Liver (tissue), 9 donors: ENCODE results near the gene KCND2. TPM values are rescaled to one million over a fixed set of nuclear protein-coding genes. Genes with fewer than 3 reads are reported as not detected.
"Not testable (repeated sequence)": the region's sequence is repeated elsewhere in the genome, so short reads cannot be mapped to it uniquely, and the experiment has no call there.

Experiments
- DNase-seq: peaks from one replicate; pipeline ENCODE4 v3.0.0-alpha.2; 2017; ENCODE audit warnings: low spot score
- H3K27ac ChIP-seq, 2 donors: one replicate each; pipeline ENCODE4 v1.7.0; 2013; ENCODE audit warnings: inconsistent platforms in 2 of 2, low read length in 2 of 2, control low read depth in 1 of 2, low read depth in 1 of 2, mild to moderate bottlenecking in 1 of 2
- H3K27me3 ChIP-seq, 4 donors: one replicate each; pipeline versions ENCODE4 v1.6.1 to v1.7.0; 2013; ENCODE audit warnings: low read length in 3 of 4, inconsistent platforms in 1 of 4, mild to moderate bottlenecking in 1 of 4, moderate library complexity in 1 of 4; ENCODE audit not compliant: control insufficient read depth in 4 of 4, insufficient read depth in 4 of 4
- H3K36me3 ChIP-seq, 4 donors: one replicate each; pipeline versions ENCODE4 v1.6.1 to v1.7.0; 2013; ENCODE audit warnings: low read length in 3 of 4, mild to moderate bottlenecking in 3 of 4, low read depth in 1 of 4, moderate library complexity in 1 of 4; ENCODE audit not compliant: control insufficient read depth in 4 of 4, insufficient read depth in 3 of 4
- H3K4me1 ChIP-seq, 4 donors: one replicate each; pipeline versions ENCODE4 v1.6.1 to v1.7.0; 2013; ENCODE audit warnings: low read length in 3 of 4, mild to moderate bottlenecking in 3 of 4, moderate library complexity in 1 of 4; ENCODE audit not compliant: control insufficient read depth in 4 of 4, insufficient read depth in 4 of 4
- H3K4me3 ChIP-seq, 3 donors: one replicate each; pipeline versions ENCODE4 v1.6.1 to v1.7.0; 2013; ENCODE audit warnings: low read length in 3 of 3, control low read depth in 1 of 3, low read depth in 1 of 3, mild to moderate bottlenecking in 1 of 3
- H3K9ac ChIP-seq, 2 donors: one replicate each; pipeline ENCODE4 v1.7.0; 2013; ENCODE audit warnings: low read length in 2 of 2, mild to moderate bottlenecking in 2 of 2, moderate library complexity in 2 of 2, control low read depth in 1 of 2, low read depth in 1 of 2
- H3K9me3 ChIP-seq, 4 donors: one replicate each; pipeline versions ENCODE4 v1.6.1 to v1.7.0; 2013; ENCODE audit warnings: low read length in 3 of 4; ENCODE audit not compliant: control insufficient read depth in 4 of 4
- EGR1 ChIP-seq, 2 donors: IDR thresholded peaks; 2 replicates each; pipeline ENCODE4 v1.6.1; 2016 to 2018; ENCODE audit warnings: antibody characterized with exemption in 2 of 2, low read depth in 2 of 2
- FOXA1 ChIP-seq: IDR thresholded peaks from 2 replicates; pipeline ENCODE4 v1.6.1; 2016; ENCODE audit warnings: antibody characterized with exemption
- FOXA2 ChIP-seq: IDR thresholded peaks from 2 replicates; pipeline ENCODE4 v1.6.1; 2016; ENCODE audit warnings: antibody characterized with exemption
- GABPA ChIP-seq, 2 donors: IDR thresholded peaks in 1 of 2; conservative IDR thresholded peaks in 1 of 2; 2 replicates each; pipeline ENCODE4 v1.6.1; 2016; ENCODE audit warnings: antibody characterized with exemption in 2 of 2, mild to moderate bottlenecking in 1 of 2, moderate library complexity in 1 of 2
- HNF4A ChIP-seq, 2 donors: conservative IDR thresholded peaks; 2 replicates each; pipeline ENCODE4 v1.6.1; 2016; ENCODE audit warnings: antibody characterized with exemption in 2 of 2, mild to moderate bottlenecking in 2 of 2
- HNF4G ChIP-seq: IDR thresholded peaks from 2 replicates; pipeline ENCODE4 v1.6.1; 2016; ENCODE audit warnings: antibody characterized with exemption
- JUND ChIP-seq, 2 donors: IDR thresholded peaks; 2 replicates each; pipeline ENCODE4 v1.6.1; 2016; ENCODE audit warnings: antibody characterized with exemption in 2 of 2
- NR2F2 ChIP-seq: IDR thresholded peaks from 2 replicates; pipeline ENCODE4 v1.6.1; 2016; ENCODE audit warnings: antibody characterized with exemption
- RAD21 ChIP-seq, 2 donors: IDR thresholded peaks; 2 replicates each; pipeline ENCODE4 v1.6.1; 2016; ENCODE audit warnings: antibody characterized with exemption in 2 of 2, mild to moderate bottlenecking in 2 of 2
- RXRA ChIP-seq, 2 donors: IDR thresholded peaks; 2 replicates each; pipeline ENCODE4 v1.6.1; 2017 to 2018; ENCODE audit warnings: antibody characterized with exemption in 2 of 2, mild to moderate bottlenecking in 1 of 2
- SP1 ChIP-seq: IDR thresholded peaks from 2 replicates; pipeline ENCODE4 v1.6.1; 2018; ENCODE audit warnings: antibody characterized with exemption, mild to moderate bottlenecking
- TAF1 ChIP-seq: conservative IDR thresholded peaks from 2 replicates; pipeline ENCODE4 v1.6.1; 2016; ENCODE audit warnings: antibody characterized with exemption, mild to moderate bottlenecking
- YY1 ChIP-seq: IDR thresholded peaks from 2 replicates; pipeline ENCODE4 v1.6.1; 2016; ENCODE audit warnings: antibody characterized with exemption, mild to moderate bottlenecking
- WGBS: extraction: QIAGEN DNeasy Blood & Tissue Kit; methylation state at CpG from one replicate; pipeline ENCODE4 v1.1.7; 2013; 5-methylcytosine and 5-hydroxymethylcytosine counted together
- polyA plus RNA-seq, 2 donors: library from polyadenylated mRNA; stranded (reverse) in 1 of 2; unstranded in 1 of 2; fragments of 200-250 nt in 1 of 2; fragments of >200 nt in 1 of 2; fragmentation: Nextera tagmentation in 1 of 2; extraction: Ambion mirVana in 1 of 2; gene quantifications; one replicate each; pipeline versions ENCODE4 v1.2.1 to v1.2.3, GENCODE V29; 2013 to 2015
- total RNA-seq, 2 donors: library from RNA; depleted of rRNA; stranded (reverse); fragments of >200 nt; gene quantifications; one replicate each; pipeline ENCODE4 v1.2.3, GENCODE V29; 2014
- TF ChIP-seq, protein P1 (sequence below): IDR thresholded peaks from 2 replicates; pipeline ENCODE4 v1.6.1; 2016; ENCODE audit warnings: antibody characterized with exemption
- TF ChIP-seq, protein P2 (sequence below): IDR thresholded peaks from 2 replicates; pipeline ENCODE4 v1.6.1; 2016; ENCODE audit warnings: antibody characterized with exemption, mild to moderate bottlenecking
- TF ChIP-seq, protein P3 (sequence below): IDR thresholded peaks from 2 replicates; pipeline ENCODE4 v1.6.1; 2016; ENCODE audit warnings: antibody characterized with exemption
- TF ChIP-seq, protein P4 (sequence below): fragments of 150-350 bp; IDR thresholded peaks from 2 replicates; pipeline ENCODE4 v1.5.1; 2017; ENCODE audit warnings: improper control_type of control experiment, low read depth, low read length; ENCODE audit not compliant: missing input control
- TF ChIP-seq, protein P5 (sequence below): IDR thresholded peaks from 2 replicates; pipeline ENCODE4 v1.6.1; 2016; ENCODE audit warnings: antibody characterized with exemption
- donor health status: healthy.
- donor health status: healthy.
- donor health status: healthy.
- donor health status: healthy.
- donor health status: healthy.

KCND2 gene
- total and polyA plus RNA-seq, 4 donors = 0.02 to 0.22 (median 0.07) TPM

DNA sequence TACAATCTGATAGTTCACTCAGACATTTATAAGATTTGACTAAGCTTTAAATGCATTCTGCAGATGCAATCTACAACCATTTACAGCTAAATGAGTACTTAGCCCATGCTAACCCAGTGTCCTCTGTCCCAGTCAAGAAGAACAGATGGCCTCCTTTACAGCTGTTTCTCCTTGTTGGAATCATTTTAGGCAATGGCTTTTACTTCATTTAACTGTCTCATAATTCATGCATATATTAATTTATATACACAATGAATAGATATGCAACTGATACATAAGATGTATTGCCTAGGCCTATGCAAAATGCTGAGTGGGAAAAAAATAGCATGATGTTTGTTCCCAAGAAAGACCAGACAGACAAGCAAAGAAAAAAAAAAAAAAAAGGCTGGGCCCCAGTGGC is 502.8 kb downstream of the KCND2 start:
- DNase-seq = no peak
- Histone ChIP-seq H3K4me3 (no peak overlapping the region), H3K27ac (no peak overlapping the region), H3K9ac (no peak overlapping the region), H3K36me3 (no peaks in the 10 kb centered on the region), H3K9me3 (no peaks in the 10 kb centered on the region), H3K4me1 (no peaks in the 10 kb centered on the region), H3K27me3 (no peaks in the 10 kb centered on the region)
- TF ChIP-seq HNF4A (conservative IDR thresholded peaks at IDR 0.05) = no peak

DNA sequence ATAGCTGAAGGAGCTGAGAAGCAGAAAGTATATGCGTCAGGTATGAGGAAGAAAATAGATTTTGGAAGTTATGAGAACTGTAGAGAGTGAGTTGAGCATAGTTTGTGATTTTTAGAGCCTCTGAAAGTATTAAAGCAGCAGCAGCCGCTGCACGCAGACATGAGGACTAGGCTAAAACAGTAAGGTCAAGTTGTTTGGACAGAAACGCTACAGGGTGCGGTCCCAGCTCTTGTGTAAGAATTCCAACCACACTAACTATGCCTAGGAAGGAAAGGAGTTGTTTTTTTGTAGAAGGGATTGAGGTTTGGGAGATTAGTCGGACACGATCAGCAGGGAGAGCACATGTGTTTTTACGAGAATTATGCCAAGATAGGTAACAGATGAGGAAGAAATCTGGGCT is 506.1 kb downstream of the KCND2 start:
- H3K27me3 ChIP-seq, H3K36me3 ChIP-seq, H3K9me3 ChIP-seq, DNase-seq, H3K4me3 ChIP-seq, H3K27ac ChIP-seq, H3K4me1 ChIP-seq, H3K9ac ChIP-seq: not testable (repeated sequence)
- 94% methylated on average over 8 of the region's 8 CpGs for WGBS

DNA sequence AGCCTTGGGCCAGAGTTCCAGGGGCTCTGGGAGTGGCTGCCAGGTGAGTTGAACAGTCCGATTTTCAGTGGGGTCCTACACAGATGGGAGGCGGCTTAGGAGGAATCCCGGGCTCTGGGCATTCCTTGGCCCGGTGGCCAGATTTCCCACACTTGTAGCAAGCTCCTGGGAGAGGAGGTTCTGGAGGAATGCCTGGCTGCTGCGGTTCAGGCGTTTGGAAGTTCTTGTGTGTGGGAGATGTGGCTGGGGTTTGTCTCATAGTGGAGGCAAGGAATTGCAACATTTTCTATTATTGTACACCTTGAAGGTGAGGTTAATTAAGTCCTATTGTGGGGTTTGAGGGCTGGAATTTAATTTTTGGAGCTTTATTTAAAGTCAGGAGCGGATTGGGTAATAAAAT is 507.5 kb downstream of the KCND2 start:
- H3K4me3 ChIP-seq, H3K27ac ChIP-seq, H3K9me3 ChIP-seq, H3K36me3 ChIP-seq, H3K9ac ChIP-seq, H3K27me3 ChIP-seq, H3K4me1 ChIP-seq, DNase-seq: not testable (repeated sequence)
- 86% methylated on average over 7 of the region's 7 CpGs for WGBS

DNA sequence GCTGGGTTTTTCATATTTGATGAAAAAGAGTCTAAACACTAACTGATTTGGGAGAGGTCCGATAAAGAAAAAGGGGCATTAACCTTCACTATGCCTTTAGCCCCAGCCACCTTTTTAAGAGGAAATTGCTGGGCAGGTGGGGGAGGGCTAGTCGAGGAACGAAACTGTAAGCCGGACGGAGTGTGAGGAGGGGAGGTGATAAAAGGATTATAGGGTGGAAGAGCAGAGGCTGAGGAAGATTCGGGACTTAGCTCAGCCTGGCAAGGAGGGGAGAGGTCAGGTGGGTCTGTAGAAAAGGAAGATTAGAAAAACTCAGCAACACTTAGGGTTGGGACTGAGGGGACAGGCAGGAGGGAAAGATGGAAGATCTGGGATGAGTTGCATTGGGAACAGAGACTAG is 508.0 kb downstream of the KCND2 start:
- H3K9me3 ChIP-seq = no peaks in the 10 kb centered on the region

More for the DNA sequence above, 508.0 kb downstream of the KCND2 start:
- no peaks in the 10 kb centered on the region for H3K36me3 ChIP-seq
- no peak overlapping the region for H3K9ac ChIP-seq
- no peak for TF ChIP-seq HNF4A (conservative IDR thresholded peaks at IDR 0.05)
- TF ChIP-seq, protein P1, sequence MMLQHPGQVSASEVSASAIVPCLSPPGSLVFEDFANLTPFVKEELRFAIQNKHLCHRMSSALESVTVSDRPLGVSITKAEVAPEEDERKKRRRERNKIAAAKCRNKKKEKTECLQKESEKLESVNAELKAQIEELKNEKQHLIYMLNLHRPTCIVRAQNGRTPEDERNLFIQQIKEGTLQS = no peak
- no peak for TF ChIP-seq FOXA2
- TF ChIP-seq, protein P2, sequence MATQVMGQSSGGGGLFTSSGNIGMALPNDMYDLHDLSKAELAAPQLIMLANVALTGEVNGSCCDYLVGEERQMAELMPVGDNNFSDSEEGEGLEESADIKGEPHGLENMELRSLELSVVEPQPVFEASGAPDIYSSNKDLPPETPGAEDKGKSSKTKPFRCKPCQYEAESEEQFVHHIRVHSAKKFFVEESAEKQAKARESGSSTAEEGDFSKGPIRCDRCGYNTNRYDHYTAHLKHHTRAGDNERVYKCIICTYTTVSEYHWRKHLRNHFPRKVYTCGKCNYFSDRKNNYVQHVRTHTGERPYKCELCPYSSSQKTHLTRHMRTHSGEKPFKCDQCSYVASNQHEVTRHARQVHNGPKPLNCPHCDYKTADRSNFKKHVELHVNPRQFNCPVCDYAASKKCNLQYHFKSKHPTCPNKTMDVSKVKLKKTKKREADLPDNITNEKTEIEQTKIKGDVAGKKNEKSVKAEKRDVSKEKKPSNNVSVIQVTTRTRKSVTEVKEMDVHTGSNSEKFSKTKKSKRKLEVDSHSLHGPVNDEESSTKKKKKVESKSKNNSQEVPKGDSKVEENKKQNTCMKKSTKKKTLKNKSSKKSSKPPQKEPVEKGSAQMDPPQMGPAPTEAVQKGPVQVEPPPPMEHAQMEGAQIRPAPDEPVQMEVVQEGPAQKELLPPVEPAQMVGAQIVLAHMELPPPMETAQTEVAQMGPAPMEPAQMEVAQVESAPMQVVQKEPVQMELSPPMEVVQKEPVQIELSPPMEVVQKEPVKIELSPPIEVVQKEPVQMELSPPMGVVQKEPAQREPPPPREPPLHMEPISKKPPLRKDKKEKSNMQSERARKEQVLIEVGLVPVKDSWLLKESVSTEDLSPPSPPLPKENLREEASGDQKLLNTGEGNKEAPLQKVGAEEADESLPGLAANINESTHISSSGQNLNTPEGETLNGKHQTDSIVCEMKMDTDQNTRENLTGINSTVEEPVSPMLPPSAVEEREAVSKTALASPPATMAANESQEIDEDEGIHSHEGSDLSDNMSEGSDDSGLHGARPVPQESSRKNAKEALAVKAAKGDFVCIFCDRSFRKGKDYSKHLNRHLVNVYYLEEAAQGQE = no peak
- TF ChIP-seq, protein P3, sequence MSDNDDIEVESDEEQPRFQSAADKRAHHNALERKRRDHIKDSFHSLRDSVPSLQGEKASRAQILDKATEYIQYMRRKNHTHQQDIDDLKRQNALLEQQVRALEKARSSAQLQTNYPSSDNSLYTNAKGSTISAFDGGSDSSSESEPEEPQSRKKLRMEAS = no peak
- TF ChIP-seq EGR1 (IDR thresholded peaks at IDR 0.05; ENCODE audit: low read depth in 2 of 2) = no peak
- no peak for TF ChIP-seq SP1
- no peak for TF ChIP-seq TAF1
- TF ChIP-seq RXRA (IDR thresholded peaks at IDR 0.05) = no peak
- no peak for TF ChIP-seq NR2F2
- TF ChIP-seq, protein P4, sequence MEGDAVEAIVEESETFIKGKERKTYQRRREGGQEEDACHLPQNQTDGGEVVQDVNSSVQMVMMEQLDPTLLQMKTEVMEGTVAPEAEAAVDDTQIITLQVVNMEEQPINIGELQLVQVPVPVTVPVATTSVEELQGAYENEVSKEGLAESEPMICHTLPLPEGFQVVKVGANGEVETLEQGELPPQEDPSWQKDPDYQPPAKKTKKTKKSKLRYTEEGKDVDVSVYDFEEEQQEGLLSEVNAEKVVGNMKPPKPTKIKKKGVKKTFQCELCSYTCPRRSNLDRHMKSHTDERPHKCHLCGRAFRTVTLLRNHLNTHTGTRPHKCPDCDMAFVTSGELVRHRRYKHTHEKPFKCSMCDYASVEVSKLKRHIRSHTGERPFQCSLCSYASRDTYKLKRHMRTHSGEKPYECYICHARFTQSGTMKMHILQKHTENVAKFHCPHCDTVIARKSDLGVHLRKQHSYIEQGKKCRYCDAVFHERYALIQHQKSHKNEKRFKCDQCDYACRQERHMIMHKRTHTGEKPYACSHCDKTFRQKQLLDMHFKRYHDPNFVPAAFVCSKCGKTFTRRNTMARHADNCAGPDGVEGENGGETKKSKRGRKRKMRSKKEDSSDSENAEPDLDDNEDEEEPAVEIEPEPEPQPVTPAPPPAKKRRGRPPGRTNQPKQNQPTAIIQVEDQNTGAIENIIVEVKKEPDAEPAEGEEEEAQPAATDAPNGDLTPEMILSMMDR = no peak
- TF ChIP-seq, protein P5, sequence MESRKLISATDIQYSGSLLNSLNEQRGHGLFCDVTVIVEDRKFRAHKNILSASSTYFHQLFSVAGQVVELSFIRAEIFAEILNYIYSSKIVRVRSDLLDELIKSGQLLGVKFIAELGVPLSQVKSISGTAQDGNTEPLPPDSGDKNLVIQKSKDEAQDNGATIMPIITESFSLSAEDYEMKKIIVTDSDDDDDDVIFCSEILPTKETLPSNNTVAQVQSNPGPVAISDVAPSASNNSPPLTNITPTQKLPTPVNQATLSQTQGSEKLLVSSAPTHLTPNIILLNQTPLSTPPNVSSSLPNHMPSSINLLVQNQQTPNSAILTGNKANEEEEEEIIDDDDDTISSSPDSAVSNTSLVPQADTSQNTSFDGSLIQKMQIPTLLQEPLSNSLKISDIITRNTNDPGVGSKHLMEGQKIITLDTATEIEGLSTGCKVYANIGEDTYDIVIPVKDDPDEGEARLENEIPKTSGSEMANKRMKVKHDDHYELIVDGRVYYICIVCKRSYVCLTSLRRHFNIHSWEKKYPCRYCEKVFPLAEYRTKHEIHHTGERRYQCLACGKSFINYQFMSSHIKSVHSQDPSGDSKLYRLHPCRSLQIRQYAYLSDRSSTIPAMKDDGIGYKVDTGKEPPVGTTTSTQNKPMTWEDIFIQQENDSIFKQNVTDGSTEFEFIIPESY = no peak
- TF ChIP-seq JUND (IDR thresholded peaks at IDR 0.05) = no peak
- TF ChIP-seq RAD21 (IDR thresholded peaks at IDR 0.05) = no peak
- no peak for TF ChIP-seq FOXA1
- no peak for TF ChIP-seq GABPA (IDR thresholded peaks at IDR 0.05 in 1 of 2, conservative IDR thresholded peaks at IDR 0.05 in 1 of 2)
- no peak for TF ChIP-seq HNF4G
- no peak for TF ChIP-seq YY1
- H3K4me3 ChIP-seq = no peak overlapping the region
- DNase-seq = no peak
- no peak overlapping the region for H3K27ac ChIP-seq
- H3K4me1 ChIP-seq = no peaks in the 10 kb centered on the region
- H3K27me3 ChIP-seq = no peaks in the 10 kb centered on the region
- 82% methylated on average over 6 of the region's 6 CpGs for WGBS
